Measurements from ENCODE around the gene DYTN.

Gene DYTN

GRCh38 chr2:206670531-206671319 is 47.5 kb downstream of the DYTN start:
- TF ChIP-seq CTCF (IDR thresholded peaks at IDR 0.05): no peak
- no peak overlapping the region for H3K4me2 ChIP-seq (ENCODE audit: low read length)
- H3K79me2 ChIP-seq: no peaks in the 10 kb centered on the region
- no peaks in the 10 kb centered on the region for H3K4me1 ChIP-seq
- H3K36me3 ChIP-seq (ENCODE audit: control insufficient read depth, insufficient read depth, low read length): no peaks in the 10 kb centered on the region
- no peak overlapping the region for H3K9ac ChIP-seq
- no peak overlapping the region for H3K4me3 ChIP-seq (ENCODE audit: low read depth, low read length)
- no peaks in the 10 kb centered on the region for H3K27me3 ChIP-seq (ENCODE audit: control insufficient read depth, insufficient read depth, low read length)
- no peaks in the 10 kb centered on the region for H3K9me3 ChIP-seq (ENCODE audit: control insufficient read depth, low read length)
- no peak overlapping the region for H3K27ac ChIP-seq
- H2AFZ ChIP-seq: no peak overlapping the region

- Histone ChIP-seq H3K27me3 (ENCODE audit: control insufficient read depth, insufficient read depth, low read length) (no peaks in the 10 kb centered on the region), H3K9me3 (ENCODE audit: control insufficient read depth, low read length) (no peaks in the 10 kb centered on the region), H3K27ac (no peak overlapping the region), H3K36me3 (ENCODE audit: control insufficient read depth, insufficient read depth, low read length) (no peaks in the 10 kb centered on the region), H3K4me3 (ENCODE audit: low read depth, low read length) (no peak overlapping the region), H3K9ac (no peak overlapping the region), H3K4me2 (ENCODE audit: low read length) (no peak overlapping the region), H3K4me1 (no peaks in the 10 kb centered on the region), H2AFZ (no peak overlapping the region), H3K79me2 (no peaks in the 10 kb centered on the region)
- no peak for TF ChIP-seq CTCF (IDR thresholded peaks at IDR 0.05)
These were observed 52.9 kb downstream of the DYTN start for GRCh38 chr2:206665251-206665650.

GRCh38 chr2:206657087-206657486 is 61.1 kb downstream of the DYTN start:
- Histone ChIP-seq H3K27ac (no peak overlapping the region), H3K79me2 (no peaks in the 10 kb centered on the region), H3K36me3 (ENCODE audit: control insufficient read depth, insufficient read depth, low read length) (no peaks in the 10 kb centered on the region), H3K27me3 (ENCODE audit: control insufficient read depth, insufficient read depth, low read length) (no peaks in the 10 kb centered on the region), H3K4me2 (ENCODE audit: low read length) (no peak overlapping the region), H3K9me3 (ENCODE audit: control insufficient read depth, low read length) (no peaks in the 10 kb centered on the region), H2AFZ (no peak overlapping the region), H3K4me3 (ENCODE audit: low read depth, low read length) (no peak overlapping the region), H3K4me1 (no peaks in the 10 kb centered on the region), H3K9ac (no peak overlapping the region)
- no peak for TF ChIP-seq CTCF (IDR thresholded peaks at IDR 0.05)

GRCh38 chr2:206647985-206648384 is 70.2 kb downstream of the DYTN start:
- H3K4me1 ChIP-seq: no peaks in the 10 kb centered on the region
- no peak for TF ChIP-seq CTCF (IDR thresholded peaks at IDR 0.05)
- no peaks in the 10 kb centered on the region for H3K36me3 ChIP-seq (ENCODE audit: control insufficient read depth, insufficient read depth, low read length)
- no peaks in the 10 kb centered on the region for H3K27me3 ChIP-seq (ENCODE audit: control insufficient read depth, insufficient read depth, low read length)
- no peak overlapping the region for H3K4me2 ChIP-seq (ENCODE audit: low read length)
- no peak overlapping the region for H2AFZ ChIP-seq
- H3K9ac ChIP-seq: no peak overlapping the region
- no peak overlapping the region for H3K4me3 ChIP-seq (ENCODE audit: low read depth, low read length)
- H3K27ac ChIP-seq: no peak overlapping the region
- H3K9me3 ChIP-seq (ENCODE audit: control insufficient read depth, low read length): no peaks in the 10 kb centered on the region
- no peaks in the 10 kb centered on the region for H3K79me2 ChIP-seq

All from parathyroid adenoma (tissue), 2 donors.